ENCODE data around the gene CALHM2. TPM values are rescaled to one million over a fixed set of nuclear protein-coding genes. Genes with fewer than 3 reads are reported as not detected.

Gene CALHM2
- polyA plus RNA-seq, 1 donor (not counting 4 experiments of a cell fraction or from before 2014, with no cell fraction given) = 0.92 TPM

GRCh38 chr10:103472005-103472404 lies 19.8 kb upstream of the CALHM2 start:
- Histone ChIP-seq H3K4me1 (ENCODE audit: control insufficient read depth, extremely low read depth, insufficient read depth, low read length) (peaks cover 3% of the 10 kb centered on the region), H3K9me1 (ENCODE audit: control insufficient read depth, extremely low read depth, insufficient read depth, low read length) (no peaks in the 10 kb centered on the region), H3K4me2 (ENCODE audit: control insufficient read depth, extremely low read depth, insufficient read depth, low read depth, low read length) (no peak overlapping the region), H3K9ac (ENCODE audit: control insufficient read depth, extremely low read depth, insufficient read depth, low read length) (no peak overlapping the region), H3K27ac (ENCODE audit: control insufficient read depth, insufficient read depth, low read length) (no peak overlapping the region), H3K9me3 (ENCODE audit: control insufficient read depth, low read depth, low read length) (no peaks in the 10 kb centered on the region), H3K79me2 (ENCODE audit: control insufficient read depth, insufficient read depth, low read length) (no peaks in the 10 kb centered on the region), H4K20me1 (ENCODE audit: control insufficient read depth, extremely low read depth, insufficient read depth, low read length) (no peaks in the 10 kb centered on the region), H3K4me3 (ENCODE audit: control insufficient read depth in 2 of 3, extremely low read depth in 1 of 3, insufficient read depth in 2 of 3, low read depth in 1 of 3, low read length in 3 of 3) (no peak overlapping the region), H3K27me3 (ENCODE audit: control insufficient read depth, extremely low read depth, insufficient read depth, low read length) (peaks cover 4% of the 10 kb centered on the region), H3K36me3 (ENCODE audit: control insufficient read depth in 2 of 2, extremely low read depth in 1 of 2, insufficient read depth in 2 of 2, low read length in 2 of 2) (no peaks in the 10 kb centered on the region), H2AFZ (ENCODE audit: control insufficient read depth, low read length) (no peak overlapping the region)
- dilution Hi-C loops (cut with MboI; ENCODE audit: extremely low pct_ligation_motif_present, low sequenced_read_pairs) = no loop called here
- TF ChIP-seq CTCF (optimal IDR thresholded peaks at IDR 0.05 in 1 of 3, IDR thresholded peaks at IDR 0.05 in 1 of 3, conservative IDR thresholded peaks at IDR 0.05 in 1 of 3; ENCODE audit: extremely low read depth in 1 of 3, insufficient read depth in 2 of 3, low read length in 3 of 3) (no peak), EZH2 (IDR thresholded peaks at IDR 0.05; ENCODE audit: low read length) (no peak)
- DNase-seq (ENCODE audit: low read depth, low spot score) (no peak), FAIRE-seq (no peak)

- no peak overlapping the region for H3K27ac ChIP-seq (ENCODE audit: control insufficient read depth, insufficient read depth, low read length)
- no peaks in the 10 kb centered on the region for H4K20me1 ChIP-seq (ENCODE audit: control insufficient read depth, extremely low read depth, insufficient read depth, low read length)
- TF ChIP-seq EZH2 (IDR thresholded peaks at IDR 0.05; ENCODE audit: low read length) = no peak
- no peak for TF ChIP-seq CTCF (optimal IDR thresholded peaks at IDR 0.05 in 1 of 3, IDR thresholded peaks at IDR 0.05 in 1 of 3, conservative IDR thresholded peaks at IDR 0.05 in 1 of 3; ENCODE audit: extremely low read depth in 1 of 3, insufficient read depth in 2 of 3, low read length in 3 of 3)
- DNase-seq (ENCODE audit: low read depth, low spot score) (no peak), FAIRE-seq (no peak)
- H3K9me3 ChIP-seq (ENCODE audit: control insufficient read depth, low read depth, low read length) = no peaks in the 10 kb centered on the region
- H3K4me3 ChIP-seq (ENCODE audit: control insufficient read depth in 2 of 3, extremely low read depth in 1 of 3, insufficient read depth in 2 of 3, low read depth in 1 of 3, low read length in 3 of 3) = no peak overlapping the region
- no peak overlapping the region for H3K9ac ChIP-seq (ENCODE audit: control insufficient read depth, extremely low read depth, insufficient read depth, low read length)
- H3K9me1 ChIP-seq (ENCODE audit: control insufficient read depth, extremely low read depth, insufficient read depth, low read length) = no peaks in the 10 kb centered on the region
- H3K79me2 ChIP-seq (ENCODE audit: control insufficient read depth, insufficient read depth, low read length) = no peaks in the 10 kb centered on the region
- H3K4me2 ChIP-seq (ENCODE audit: control insufficient read depth, extremely low read depth, insufficient read depth, low read depth, low read length) = no peak overlapping the region
- no peak overlapping the region for H2AFZ ChIP-seq (ENCODE audit: control insufficient read depth, low read length)
- H3K27me3 ChIP-seq (ENCODE audit: control insufficient read depth, extremely low read depth, insufficient read depth, low read length) = peaks cover 4% of the 10 kb centered on the region
- peaks cover 3% of the 10 kb centered on the region for H3K4me1 ChIP-seq (ENCODE audit: control insufficient read depth, extremely low read depth, insufficient read depth, low read length)
- no peaks in the 10 kb centered on the region for H3K36me3 ChIP-seq (ENCODE audit: control insufficient read depth in 2 of 2, extremely low read depth in 1 of 2, insufficient read depth in 2 of 2, low read length in 2 of 2)
- dilution Hi-C loops (cut with MboI; ENCODE audit: extremely low pct_ligation_motif_present, low sequenced_read_pairs) = no loop called here
These were observed 18.8 kb upstream of the CALHM2 start for GRCh38 chr10:103470761-103471653.

Measured in keratinocyte (primary cell).